ENCODE measurements around the gene ZNF784.

- TF ChIP-seq CTCF (conservative IDR thresholded peaks at IDR 0.05 in 1 of 2, IDR thresholded peaks at IDR 0.05 in 1 of 2; ENCODE audit: low read depth in 1 of 2, low read length in 2 of 2): no peak
- no peak for TF ChIP-seq EZH2 (IDR thresholded peaks at IDR 0.05; ENCODE audit: low read length, missing control alignments)
Measured at GRCh38 chr19:55625004-55625326, 599 bp upstream of the ZNF784 start.

All from fibroblast of lung (primary cell).